B cell (primary cell): ENCODE results near the gene PURB. TPM values are rescaled to one million over a fixed set of nuclear protein-coding genes. Genes with fewer than 3 reads are reported as not detected.

ENCODE experiments used
- ATAC-seq: fragments of 200-7000 bp; cut with Tn5 transposase; one replicate; pipeline ENCODE4 v1.10.0; 2021; ENCODE audit warnings: low read depth, mild to moderate bottlenecking, moderate number of reproducible peaks, moderate library complexity
- CTCF ChIA-PET: fragments of 350-600 bp; sonication (Branson Sonifier 250); formaldehyde crosslinking; loops from one replicate; lab custom pipeline; 2021; ENCODE audit warnings: antibody characterized with exemption, inconsistent platforms; lab: Charles Lee
- POLR2A ChIA-PET: fragments of 350-600 bp; sonication (Branson Sonifier 250); formaldehyde crosslinking; loops from one replicate; lab custom pipeline; 2021; ENCODE audit warnings: antibody characterized with exemption; lab: Charles Lee
- DNase-seq: peaks from one replicate; pipeline ENCODE4 v3.0.0; 2013
- H2AFZ ChIP-seq: 2 replicates; pipeline ENCODE4 v1.6.1; 2012; ENCODE audit warnings: mild to moderate bottlenecking, low read depth, low read length; ENCODE audit not compliant: insufficient read depth, poor library complexity, severe bottlenecking
- H3K27ac ChIP-seq, 2 donors: 1 replicate in 1 of 2; 2 replicates in 1 of 2; pipeline ENCODE4 v1.5.1; 2012 to 2013; ENCODE audit warnings: low read length in 2 of 2, mild to moderate bottlenecking in 2 of 2, moderate library complexity in 1 of 2
- H3K27me3 ChIP-seq, 4 experiments: fragments of 200-600 bp in 1 of 4; sonication (generic) in 1 of 4; replicated peaks in 1 of 4; 1 replicate in 2 of 4; 2 replicates in 2 of 4; pipeline versions ENCODE4 v1.6.1 to v1.7.0; 2013 to 2016; ENCODE audit warnings: low read length in 3 of 4, mild to moderate bottlenecking in 2 of 4, mixed read lengths in 1 of 4, moderate library complexity in 1 of 4; ENCODE audit not compliant: insufficient read depth in 4 of 4, control insufficient read depth in 3 of 4; ENCODE audit errors: control extremely low read depth in 1 of 4
- H3K36me3 ChIP-seq, 2 experiments: replicated peaks in 1 of 2; 1 replicate in 1 of 2; 2 replicates in 1 of 2; pipeline versions ENCODE4 v1.6.1 to v1.7.1; 2013; ENCODE audit warnings: low read length in 1 of 2; ENCODE audit not compliant: insufficient read depth in 2 of 2, control insufficient read depth in 1 of 2; ENCODE audit errors: control extremely low read depth in 1 of 2, extremely low read depth in 1 of 2
- H3K4me1 ChIP-seq, 2 donors: fragments of 200-600 bp in 1 of 2; sonication (generic) in 1 of 2; 1 replicate in 1 of 2; 2 replicates in 1 of 2; pipeline versions ENCODE4 v1.5.1 to v1.6.1; 2013 to 2017; ENCODE audit warnings: low read length in 2 of 2; ENCODE audit not compliant: control insufficient read depth in 2 of 2, insufficient read depth in 2 of 2
- H3K4me2 ChIP-seq: replicated peaks from 2 replicates; pipeline ENCODE3; 2012; ENCODE audit warnings: mild to moderate bottlenecking, low read depth, low read length; ENCODE audit not compliant: poor library complexity, severe bottlenecking
- H3K4me3 ChIP-seq, 5 experiments: fragments of 200-600 bp in 1 of 5; sonication (generic) in 1 of 5; 1 replicate in 3 of 5; 2 replicates in 2 of 5; pipeline versions ENCODE4 v1.5.1 to v1.7.0; 2011 to 2016; ENCODE audit warnings: low read length in 4 of 5, mild to moderate bottlenecking in 4 of 5, low read depth in 2 of 5, control low read depth in 1 of 5, moderate library complexity in 1 of 5; ENCODE audit not compliant: insufficient read depth in 1 of 5; ENCODE audit errors: control extremely low read depth in 1 of 5, extremely low read depth in 1 of 5
- H3K79me2 ChIP-seq: fragments of 200-600 bp; sonication (generic); one replicate; pipeline ENCODE4 v1.6.0; 2016; ENCODE audit warnings: low read length; ENCODE audit not compliant: control insufficient read depth, insufficient read depth
- H3K9ac ChIP-seq: fragments of 200-600 bp; sonication (generic); 2 replicates; pipeline ENCODE4 v1.6.1; 2017; ENCODE audit warnings: mild to moderate bottlenecking, low read length, moderate library complexity
- H3K9me3 ChIP-seq, 3 donors: one replicate each; pipeline versions ENCODE4 v1.6.1 to v1.7.1; 2013; ENCODE audit warnings: low read length in 2 of 3; ENCODE audit not compliant: control insufficient read depth in 2 of 3, insufficient read depth in 1 of 3; ENCODE audit errors: control extremely low read depth in 1 of 3
- H4K20me1 ChIP-seq: 2 replicates; pipeline ENCODE4 v1.6.0; 2012; ENCODE audit warnings: mild to moderate bottlenecking, low read length; ENCODE audit not compliant: insufficient read depth, control insufficient read depth, poor library complexity, severe bottlenecking
- H3K27ac Mint-ChIP-seq: one replicate; pipeline ENCODE4 v1.8.0; 2021; ENCODE audit warnings: mixed read lengths
- H3K27me3 Mint-ChIP-seq: one replicate; pipeline ENCODE4 v1.8.0; 2021; ENCODE audit warnings: mixed read lengths
- H3K4me1 Mint-ChIP-seq: one replicate; pipeline ENCODE4 v1.8.0; 2021; ENCODE audit warnings: mixed read lengths
- H3K4me3 Mint-ChIP-seq: one replicate; pipeline ENCODE4 v1.8.0; 2021; ENCODE audit warnings: mixed read lengths
- H3K9me3 Mint-ChIP-seq: one replicate; pipeline ENCODE4 v1.8.0; 2022; ENCODE audit warnings: mixed read lengths; ENCODE audit not compliant: insufficient read depth
- EZH2 ChIP-seq: IDR thresholded peaks from 2 replicates; pipeline ENCODE4 v1.6.1; 2012; ENCODE audit warnings: borderline replicate concordance, low read depth, mild to moderate bottlenecking, moderate library complexity, low read length; ENCODE audit not compliant: insufficient read depth, poor library complexity, severe bottlenecking
- WGBS: methylation state at CpG from one replicate; pipeline ENCODE4 v1.1.5; 2013; ENCODE audit warnings: missing lambda C conversion rate; ENCODE audit not compliant: insufficient coverage; 5-methylcytosine and 5-hydroxymethylcytosine counted together
- intact Hi-C: fragments of 100-400 bp; cut with micrococcal nuclease; formaldehyde crosslinking; loops from one replicate; pipeline ENCODE4 v1.10.0; 2022
- polyA plus RNA-seq: library from polyadenylated mRNA; depleted of rRNA; stranded (reverse); fragments of >200 nt; gene quantifications from 2 replicates; pipeline ENCODE4 v1.2.3, GENCODE V29; 2012
- total RNA-seq, 2 donors: library from RNA; stranded (reverse); fragments of 120-200 nt in 1 of 2; gene quantifications; 1 replicate in 1 of 2; 2 replicates in 1 of 2; pipeline versions ENCODE4 v1.2.3 to v1.2.4, GENCODE V29; 2013 to 2022
- TF ChIP-seq, protein P1 (sequence below): fragments of 200-600 bp; IDR thresholded peaks from one replicate; pipeline ENCODE4 v1.8.0; 2022; ENCODE audit warnings: antibody characterized with exemption, mild to moderate bottlenecking

The PURB gene
- total and polyA plus RNA-seq, 2 donors (not counting 1 experiment from before 2014, with no cell fraction given) = 6.4 to 28.6 TPM

DNA sequence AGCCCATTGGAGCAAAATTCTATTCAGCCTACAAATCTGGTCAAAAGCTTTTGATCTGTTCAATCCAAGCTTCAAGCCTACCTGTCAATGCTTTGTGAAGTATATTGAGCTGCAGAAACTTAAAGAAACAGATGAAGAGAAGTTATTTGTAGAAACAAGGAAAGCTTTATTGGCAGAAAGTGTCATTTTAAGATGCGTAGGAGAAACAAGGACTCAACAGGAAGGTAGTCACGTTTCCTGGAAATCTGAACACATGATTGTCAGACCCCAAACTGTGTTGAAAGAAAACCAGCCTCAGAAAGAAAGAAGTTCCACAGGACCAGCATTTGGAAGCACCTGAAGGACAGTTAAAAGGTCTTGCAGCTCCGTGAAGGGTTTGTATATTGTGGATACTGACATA is 34.8 kb upstream of the PURB start:
- POLR2A ChIA-PET = no interaction called here
- Histone ChIP-seq H3K27ac (no peak overlapping the region), H3K36me3 (no peaks in the 10 kb centered on the region), H3K4me1 (peaks cover 2 to 4% of the 10 kb centered on the region in 2 donors), H3K79me2 (no peaks in the 10 kb centered on the region), H3K4me3 (no peak overlapping the region), H4K20me1 (no peaks in the 10 kb centered on the region), H3K9ac (no peak overlapping the region), H3K9me3 (peaks cover 0 to 3% (median 0%) of the 10 kb centered on the region in 3 donors), H3K27me3 (no peaks in the 10 kb centered on the region), H3K4me2 (no peak overlapping the region), H2AFZ (no peak overlapping the region)
- TF ChIP-seq, protein P1, sequence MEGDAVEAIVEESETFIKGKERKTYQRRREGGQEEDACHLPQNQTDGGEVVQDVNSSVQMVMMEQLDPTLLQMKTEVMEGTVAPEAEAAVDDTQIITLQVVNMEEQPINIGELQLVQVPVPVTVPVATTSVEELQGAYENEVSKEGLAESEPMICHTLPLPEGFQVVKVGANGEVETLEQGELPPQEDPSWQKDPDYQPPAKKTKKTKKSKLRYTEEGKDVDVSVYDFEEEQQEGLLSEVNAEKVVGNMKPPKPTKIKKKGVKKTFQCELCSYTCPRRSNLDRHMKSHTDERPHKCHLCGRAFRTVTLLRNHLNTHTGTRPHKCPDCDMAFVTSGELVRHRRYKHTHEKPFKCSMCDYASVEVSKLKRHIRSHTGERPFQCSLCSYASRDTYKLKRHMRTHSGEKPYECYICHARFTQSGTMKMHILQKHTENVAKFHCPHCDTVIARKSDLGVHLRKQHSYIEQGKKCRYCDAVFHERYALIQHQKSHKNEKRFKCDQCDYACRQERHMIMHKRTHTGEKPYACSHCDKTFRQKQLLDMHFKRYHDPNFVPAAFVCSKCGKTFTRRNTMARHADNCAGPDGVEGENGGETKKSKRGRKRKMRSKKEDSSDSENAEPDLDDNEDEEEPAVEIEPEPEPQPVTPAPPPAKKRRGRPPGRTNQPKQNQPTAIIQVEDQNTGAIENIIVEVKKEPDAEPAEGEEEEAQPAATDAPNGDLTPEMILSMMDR = no peak
- no peak for TF ChIP-seq EZH2
- CTCF ChIA-PET = interaction anchor here (0.7 to 7.9 kb wide), 15 partner anchors 9 to 338 kb away, joined by 3 to 92 read pairs (median 4); partner anchors contain the start of genes H2AZ2, PURB and TMED4
- H3K27ac Mint-ChIP-seq = no peak overlapping the region
- no peak overlapping the region for H3K4me3 Mint-ChIP-seq
- DNase-seq (no peak), ATAC-seq (no peak)
- intact Hi-C loops = no loop called here
- peaks cover 7% of the 10 kb centered on the region for H3K4me1 Mint-ChIP-seq
- no peaks in the 10 kb centered on the region for H3K9me3 Mint-ChIP-seq
- WGBS = 69% methylated on average over 2 of the region's 3 CpGs
- no peaks in the 10 kb centered on the region for H3K27me3 Mint-ChIP-seq

DNA sequence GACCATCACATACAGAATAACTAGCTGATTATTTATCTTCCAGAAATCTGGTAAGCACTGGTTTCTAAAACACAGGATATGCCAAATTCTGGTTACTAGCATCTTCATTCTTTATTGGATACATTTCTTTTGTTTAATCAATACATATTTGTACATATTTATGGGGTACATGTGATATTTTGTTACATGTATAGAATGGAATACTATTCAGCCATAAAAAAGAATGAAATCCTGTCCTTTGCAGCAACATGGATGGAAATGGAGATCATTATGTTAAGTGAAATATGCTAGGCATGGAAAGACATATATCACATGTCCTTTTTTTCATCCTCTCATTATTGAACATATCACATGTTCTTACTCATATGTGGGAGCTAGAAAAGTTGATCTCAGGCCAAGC is 32.7 kb upstream of the PURB start:
- no peak overlapping the region for H3K4me3 Mint-ChIP-seq
- H3K4me1 ChIP-seq = peaks cover 5 to 12% of the 10 kb centered on the region in 2 donors
- no peaks in the 10 kb centered on the region for H3K27me3 ChIP-seq
- no peaks in the 10 kb centered on the region for H4K20me1 ChIP-seq
- no peak overlapping the region for H2AFZ ChIP-seq
- H3K27me3 Mint-ChIP-seq = no peaks in the 10 kb centered on the region
- H3K36me3 ChIP-seq = no peaks in the 10 kb centered on the region
- H3K27ac Mint-ChIP-seq = no peak overlapping the region
- H3K4me2 ChIP-seq = no peak overlapping the region
- H3K4me1 Mint-ChIP-seq = peaks cover 12% of the 10 kb centered on the region
- TF ChIP-seq, protein P1 = no peak
- no peak for TF ChIP-seq EZH2
- H3K4me3 ChIP-seq = no peak overlapping the region
- ATAC-seq (no peak), DNase-seq (no peak)
- intact Hi-C loops = no loop called here
- no peaks in the 10 kb centered on the region for H3K9me3 Mint-ChIP-seq
- no peak overlapping the region for H3K9ac ChIP-seq
- H3K79me2 ChIP-seq = no peaks in the 10 kb centered on the region
- peaks cover 0 to 3% (median 0%) of the 10 kb centered on the region in 3 donors for H3K9me3 ChIP-seq
- CTCF ChIA-PET = interaction anchor here (0.5 to 7.9 kb wide), 4 partner anchors 61 to 218 kb away, joined by 3 to 92 read pairs (median 30); no protein-coding TSS in a partner anchor
- no peak overlapping the region for H3K27ac ChIP-seq
- POLR2A ChIA-PET = no interaction called here
